Activated naive CD8-positive, alpha-beta T cell treated with anti-CD3 and anti-CD28 coated beads, Interleukin-2, amount 50 U/mL, for 16 hours (primary cell): ENCODE data around the gene TMEM178A.
"Not testable (repeated sequence)": the region's sequence is repeated elsewhere in the genome, so short reads cannot be mapped to it uniquely, and the experiment has no call there.

ENCODE experiments used
- DNase-seq: peaks from one replicate; pipeline ENCODE4 v3.0.0-alpha.2; 2020; ENCODE audit warnings: low read depth, low spot score

TMEM178A gene

DNA sequence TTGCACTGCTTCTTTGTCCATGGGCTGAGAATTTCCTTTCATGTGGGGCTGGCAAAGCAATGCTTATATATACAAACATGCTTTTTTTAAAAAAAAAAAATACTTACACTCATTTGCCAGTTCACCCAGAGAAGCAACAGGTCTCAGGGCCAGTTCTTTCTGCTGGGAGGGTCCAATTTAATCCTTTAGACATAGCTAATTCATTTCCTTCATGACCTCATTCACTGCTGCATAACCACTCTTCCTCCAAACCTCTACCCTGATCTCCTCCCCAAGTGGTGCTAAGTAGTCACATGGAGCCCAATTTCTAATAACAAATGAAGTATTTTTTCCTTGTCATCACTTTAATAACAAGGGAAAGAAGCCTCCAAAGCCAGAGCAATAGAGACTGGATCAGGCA lies 17.1 kb upstream of the TMEM178A start:
- no peak for DNase-seq

- no peak for DNase-seq
Measured at GRCh38 chr2:39649511-39649910, 16.2 kb upstream of the TMEM178A start.

DNA sequence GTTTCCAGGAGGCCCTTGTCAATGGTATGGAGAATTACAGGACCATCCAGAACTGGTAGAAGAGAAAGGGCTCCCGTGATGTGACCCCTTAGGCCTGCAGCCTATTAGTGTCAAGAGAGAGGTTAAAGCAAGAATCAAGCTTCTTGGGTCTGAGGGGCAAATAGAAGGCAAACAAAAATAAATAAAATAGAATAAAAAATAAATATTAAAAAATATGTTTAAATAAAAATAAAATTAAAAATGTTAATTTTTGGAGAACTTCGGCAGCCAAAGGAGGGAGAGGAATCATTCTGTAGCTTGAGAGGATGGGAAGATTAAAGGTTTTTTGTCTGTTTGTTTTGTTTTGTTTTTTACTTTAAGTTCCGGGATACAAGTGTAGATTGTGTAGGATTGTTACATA lies 15.2 kb upstream of the TMEM178A start:
- no peak for DNase-seq

- DNase-seq: not testable (repeated sequence)
Measured at GRCh38 chr2:39656215-39656614, 9.5 kb upstream of the TMEM178A start.

- no peak for DNase-seq
Measured at GRCh38 chr2:39657287-39657937, 8.3 kb upstream of the TMEM178A start.

GRCh38 chr2:39658371-39658770 lies 7.3 kb upstream of the TMEM178A start:
- no peak for DNase-seq

GRCh38 chr2:39659765-39660611 lies 5.7 kb upstream of the TMEM178A start:
- DNase-seq: no peak

DNA sequence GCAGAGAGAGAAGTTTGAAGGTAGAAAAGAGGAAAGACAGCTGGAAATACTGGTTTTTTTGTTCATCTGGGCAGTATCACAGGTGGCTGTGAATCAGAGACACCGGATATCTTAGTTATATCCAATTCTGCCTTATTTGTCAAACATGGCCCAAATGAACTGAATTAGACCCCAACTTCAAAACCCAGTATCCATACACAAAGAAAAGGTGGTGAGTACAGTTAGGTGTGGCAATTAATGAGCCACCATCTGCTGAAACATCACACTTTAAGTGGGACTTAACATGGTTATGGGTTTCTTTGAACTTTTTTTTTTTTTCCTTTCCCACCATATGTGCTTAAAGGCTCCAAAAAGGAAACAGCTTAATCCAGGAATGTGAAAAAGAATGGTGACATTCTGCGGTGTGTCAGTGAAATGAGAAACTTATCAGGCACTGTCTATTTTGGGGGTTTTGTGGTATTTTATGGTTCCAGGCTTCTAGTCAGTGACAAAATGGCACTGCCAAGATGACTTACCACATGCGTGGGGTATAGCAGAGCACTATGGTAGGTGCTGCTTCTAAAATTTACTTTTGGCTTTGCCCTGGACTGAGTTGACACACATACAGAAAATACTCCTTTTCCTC lies 5.0 kb upstream of the TMEM178A start:
- DNase-seq: no peak

DNA sequence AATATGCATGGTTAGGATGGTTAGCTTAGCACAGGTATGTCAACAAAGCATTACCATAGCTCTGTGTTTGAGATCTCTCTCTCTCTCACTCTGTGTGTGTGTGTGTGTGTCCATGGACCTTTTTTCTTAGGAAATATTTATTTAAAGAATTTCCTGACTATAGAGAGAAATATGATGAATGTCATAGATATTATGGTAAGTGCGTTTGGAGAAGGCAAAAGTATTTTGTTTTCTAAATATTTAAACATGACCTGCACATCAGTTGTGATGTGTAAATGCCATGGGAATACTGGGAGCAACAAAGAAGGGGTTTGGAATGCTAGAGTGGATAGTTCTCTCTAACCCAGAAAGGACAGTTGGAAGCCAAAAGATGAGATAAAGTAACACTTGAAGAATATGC lies 3.9 kb upstream of the TMEM178A start:
- no peak for DNase-seq

- DNase-seq: no peak
Measured at GRCh38 chr2:39663187-39663930, 2.4 kb upstream of the TMEM178A start.

- DNase-seq: no peak
Measured at GRCh38 chr2:39664232-39664887, 1.4 kb upstream of the TMEM178A start.

DNA sequence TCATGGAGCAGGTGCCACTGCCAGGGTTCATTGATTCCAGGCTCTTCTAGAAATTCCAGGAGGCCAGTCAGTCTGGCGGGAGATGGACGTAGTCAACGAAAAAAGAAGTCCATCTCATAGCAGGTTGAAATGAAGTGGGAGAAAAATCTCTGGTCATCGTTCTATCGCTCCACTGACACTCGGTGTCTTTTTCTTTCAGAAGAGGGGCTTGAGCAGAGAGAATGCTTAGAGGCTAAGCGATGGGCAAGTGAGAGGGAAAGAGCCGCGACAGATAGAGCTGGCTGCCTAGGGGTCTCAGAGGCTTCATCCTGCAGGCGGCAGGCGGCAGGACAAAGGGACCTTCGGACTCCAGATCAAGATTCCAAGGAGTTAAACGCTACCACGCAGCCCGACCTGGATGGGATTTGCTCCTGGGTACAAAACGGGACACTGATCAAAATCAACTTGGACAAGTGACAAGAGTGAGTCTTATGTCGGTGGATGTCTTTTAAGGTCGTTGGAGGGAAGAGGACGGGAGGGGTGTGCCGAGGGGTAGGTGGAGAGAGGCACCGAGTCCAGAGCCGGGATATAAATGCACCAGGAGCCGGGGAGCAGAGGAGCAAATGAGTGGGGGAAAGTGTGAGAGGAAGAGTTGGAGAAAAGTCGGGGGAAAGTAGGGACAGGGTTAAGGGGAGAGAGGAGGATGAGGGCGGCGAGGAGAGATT lies 677 bp upstream of the TMEM178A start:
- DNase-seq: no peak

GRCh38 chr2:39666491-39667101 lies 879 bp downstream of the TMEM178A start:
- DNase-seq: no peak

- DNase-seq: no peak
Measured at GRCh38 chr2:39667104-39667885, 1.6 kb downstream of the TMEM178A start.

DNA sequence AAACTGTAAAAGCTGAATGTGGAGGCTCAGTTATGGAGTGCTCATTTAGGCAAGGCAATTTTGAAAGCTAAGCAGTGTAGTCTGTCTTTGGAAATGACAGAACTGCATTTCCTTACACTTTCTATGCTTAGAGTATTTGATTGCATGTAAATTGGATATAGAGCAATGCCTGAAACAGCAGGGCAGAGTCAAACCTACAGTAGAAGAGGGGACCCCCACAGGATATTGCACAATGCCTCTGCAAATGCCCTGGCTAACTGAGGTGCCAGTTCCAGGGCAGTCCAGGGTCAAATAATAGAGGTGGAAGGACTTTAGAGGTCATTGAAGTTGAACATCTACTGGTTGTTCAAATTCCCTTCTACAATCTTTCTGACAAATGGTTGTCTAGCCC lies 2.2 kb downstream of the TMEM178A start:
- DNase-seq: no peak

GRCh38 chr2:39668576-39669080 lies 2.9 kb downstream of the TMEM178A start:
- no peak for DNase-seq

DNA sequence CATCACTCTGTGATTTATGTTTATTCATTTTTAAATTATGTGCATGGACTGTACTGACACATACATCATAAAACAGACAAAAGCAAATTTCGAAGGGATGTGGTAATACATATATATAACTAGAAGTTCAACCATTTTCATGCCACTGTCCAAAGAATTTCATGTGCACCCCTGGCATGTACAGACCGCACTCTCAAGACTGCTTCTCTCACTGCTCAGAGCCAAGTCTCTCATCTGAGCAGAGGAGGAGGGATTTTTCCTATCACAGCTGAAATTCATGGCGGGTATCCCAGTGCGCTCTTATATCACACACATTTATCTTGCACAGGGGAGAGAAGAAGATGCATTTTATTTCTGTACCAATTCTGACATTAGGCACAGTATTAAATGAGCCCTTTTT lies 5.9 kb downstream of the TMEM178A start:
- DNase-seq: no peak

GRCh38 chr2:39673018-39673417 lies 7.3 kb downstream of the TMEM178A start:
- no peak for DNase-seq

- no peak for DNase-seq
Measured at GRCh38 chr2:39676342-39676741, 10.6 kb downstream of the TMEM178A start.
